NCI-H748 (cell line): ENCODE results near the gene RANBP10.
"Not testable (repeated sequence)": the region's sequence is repeated elsewhere in the genome, so short reads cannot be mapped to it uniquely, and the experiment has no call there.

Source experiments
- DNase-seq: peaks from one replicate; lab custom pipeline; 2025; ENCODE audit not compliant: unreplicated experiment; lab: John Stamatoyannopoulos, UW

Gene RANBP10

GRCh38 chr16:67719048-67719777 lies 87.1 kb downstream of the RANBP10 start, which contains the start of gene GFOD2:
Gene GFOD2, minus strand, starts transcription at chr16:67719316. Its CDS starts 33,601 bp downstream, at chr16:67685715.
- DNase-seq = peak; percentile 88

- DNase-seq = peak; percentile 47
These were observed 87.7 kb downstream of the RANBP10 start for GRCh38 chr16:67718668-67719047.

GRCh38 chr16:67716097-67716496 lies 90.3 kb downstream of the RANBP10 start:
- no peak for DNase-seq

GRCh38 chr16:67714522-67714921 lies 91.8 kb downstream of the RANBP10 start:
- DNase-seq = no peak

- no peak for DNase-seq
These were observed 92.6 kb downstream of the RANBP10 start for GRCh38 chr16:67713647-67714273.

GRCh38 chr16:67710607-67711006 lies 95.8 kb downstream of the RANBP10 start:
- DNase-seq = no peak

- no peak for DNase-seq
These were observed 97.3 kb downstream of the RANBP10 start for GRCh38 chr16:67709050-67709449.

GRCh38 chr16:67708368-67708771 lies 98.0 kb downstream of the RANBP10 start:
- no peak for DNase-seq

- no peak for DNase-seq
These were observed 98.6 kb downstream of the RANBP10 start for GRCh38 chr16:67707790-67708189.

- no peak for DNase-seq
These were observed 99.2 kb downstream of the RANBP10 start for GRCh38 chr16:67707210-67707609.

GRCh38 chr16:67704110-67704509 lies 102.2 kb downstream of the RANBP10 start:
- DNase-seq = no peak

GRCh38 chr16:67703626-67704025 lies 102.7 kb downstream of the RANBP10 start:
- no peak for DNase-seq

GRCh38 chr16:67702130-67702529 lies 104.2 kb downstream of the RANBP10 start:
- DNase-seq = no peak

- DNase-seq = no peak
These were observed 104.9 kb downstream of the RANBP10 start for GRCh38 chr16:67701420-67701819.

GRCh38 chr16:67699265-67699664 lies 107.1 kb downstream of the RANBP10 start:
- no peak for DNase-seq

- no peak for DNase-seq
These were observed 108.8 kb downstream of the RANBP10 start for GRCh38 chr16:67697422-67698185.

- no peak for DNase-seq
These were observed 111.7 kb downstream of the RANBP10 start for GRCh38 chr16:67694611-67695010.

- not testable (repeated sequence) for DNase-seq
These were observed 112.7 kb downstream of the RANBP10 start for GRCh38 chr16:67693517-67694285.

- DNase-seq = no peak
These were observed 120.8 kb downstream of the RANBP10 start for GRCh38 chr16:67685388-67686112.

- DNase-seq = no peak
These were observed 122.6 kb downstream of the RANBP10 start for GRCh38 chr16:67683767-67684166.
